ENCODE results near the gene KCNJ9.

DNA sequence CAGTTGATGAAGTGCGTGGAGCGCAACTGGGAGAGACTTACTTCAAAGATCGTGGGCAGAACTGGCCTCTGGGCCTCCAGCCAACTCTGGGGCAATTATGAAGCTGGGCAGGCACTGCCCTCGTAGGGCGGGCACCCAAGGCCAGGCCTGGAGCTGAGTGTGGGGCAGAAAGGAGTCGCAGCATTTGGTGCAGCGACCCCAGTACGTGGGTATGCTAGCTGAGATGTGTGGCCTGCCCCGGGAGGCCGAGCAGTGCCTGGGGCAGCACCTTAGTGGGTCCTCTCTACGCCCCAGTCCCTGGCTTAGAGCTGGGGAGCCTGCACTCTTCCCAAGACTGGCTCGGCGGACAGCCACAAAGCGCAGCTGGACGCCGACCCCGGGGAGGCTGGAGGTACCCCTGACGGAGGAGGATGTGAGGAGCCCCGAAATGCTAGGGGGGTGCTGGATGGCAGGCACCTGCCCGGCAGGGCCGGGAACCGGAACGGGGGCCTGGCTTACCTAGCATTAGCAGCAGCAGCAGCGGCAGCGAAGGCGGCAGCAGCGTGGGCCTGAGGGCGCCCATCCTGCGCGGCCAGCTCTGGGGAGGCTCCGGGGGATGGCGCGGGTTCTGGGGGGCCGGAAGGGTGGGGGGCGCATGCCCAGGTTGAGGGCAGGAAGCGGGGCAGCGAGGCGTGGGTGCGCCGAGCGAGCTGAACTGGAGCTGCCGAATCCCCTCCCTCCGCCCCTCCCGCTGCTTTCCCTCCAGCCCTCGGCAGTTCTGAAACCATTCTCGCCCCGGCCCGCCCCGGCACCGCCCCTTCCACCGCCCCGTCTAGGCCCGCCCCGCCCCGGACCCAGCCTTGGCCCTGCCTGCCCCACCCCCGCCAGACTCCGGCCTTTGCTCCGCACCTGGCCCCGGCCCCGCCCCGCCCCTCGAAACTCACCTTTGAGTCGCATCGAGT is 16.8 kb downstream of the KCNJ9 start, which contains the start of gene IGSF8:
- TF ChIP-seq, protein P1, sequence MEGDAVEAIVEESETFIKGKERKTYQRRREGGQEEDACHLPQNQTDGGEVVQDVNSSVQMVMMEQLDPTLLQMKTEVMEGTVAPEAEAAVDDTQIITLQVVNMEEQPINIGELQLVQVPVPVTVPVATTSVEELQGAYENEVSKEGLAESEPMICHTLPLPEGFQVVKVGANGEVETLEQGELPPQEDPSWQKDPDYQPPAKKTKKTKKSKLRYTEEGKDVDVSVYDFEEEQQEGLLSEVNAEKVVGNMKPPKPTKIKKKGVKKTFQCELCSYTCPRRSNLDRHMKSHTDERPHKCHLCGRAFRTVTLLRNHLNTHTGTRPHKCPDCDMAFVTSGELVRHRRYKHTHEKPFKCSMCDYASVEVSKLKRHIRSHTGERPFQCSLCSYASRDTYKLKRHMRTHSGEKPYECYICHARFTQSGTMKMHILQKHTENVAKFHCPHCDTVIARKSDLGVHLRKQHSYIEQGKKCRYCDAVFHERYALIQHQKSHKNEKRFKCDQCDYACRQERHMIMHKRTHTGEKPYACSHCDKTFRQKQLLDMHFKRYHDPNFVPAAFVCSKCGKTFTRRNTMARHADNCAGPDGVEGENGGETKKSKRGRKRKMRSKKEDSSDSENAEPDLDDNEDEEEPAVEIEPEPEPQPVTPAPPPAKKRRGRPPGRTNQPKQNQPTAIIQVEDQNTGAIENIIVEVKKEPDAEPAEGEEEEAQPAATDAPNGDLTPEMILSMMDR (IDR thresholded peaks at IDR 0.05) = no peak
- no peak for TF ChIP-seq EZH2 (IDR thresholded peaks at IDR 0.05; ENCODE audit: borderline replicate concordance, insufficient read depth, low read depth, low read length, poor library complexity, severe bottlenecking)
